CD4-positive, alpha-beta T cell (primary cell): ENCODE data around the gene PPFIBP2. TPM values are rescaled to one million over a fixed set of nuclear protein-coding genes. Genes with fewer than 3 reads are reported as not detected.

Experiments
- ATAC-seq: fragments of 200-7000 bp; cut with Tn5 transposase; one replicate; pipeline ENCODE4 v1.10.0; 2022; ENCODE audit warnings: mild to moderate bottlenecking; ENCODE audit not compliant: poor library complexity
- CTCF ChIA-PET: fragments of 350-600 bp; sonication (Branson Sonifier 250); formaldehyde crosslinking; loops from one replicate; lab custom pipeline; 2021; ENCODE audit warnings: antibody characterized with exemption, inconsistent platforms; lab: Charles Lee
- POLR2A ChIA-PET: fragments of 350-600 bp; sonication (Branson Sonifier 250); formaldehyde crosslinking; loops from one replicate; lab custom pipeline; 2021; ENCODE audit warnings: antibody characterized with exemption, inconsistent platforms; lab: Charles Lee
- DNase-seq, 14 experiments: peaks; one replicate each; pipeline ENCODE4 v3.0.0-alpha.2; 2013 to 2020; ENCODE audit warnings: mixed read lengths in 2 of 14
- H3K27ac ChIP-seq, 2 donors: one replicate each; pipeline versions ENCODE4 v1.5.1 to v1.7.0; 2013; ENCODE audit warnings: low read length in 2 of 2, low read depth in 1 of 2, mild to moderate bottlenecking in 1 of 2
- H3K27me3 ChIP-seq, 2 experiments: 1 replicate in 1 of 2; 2 replicates in 1 of 2; pipeline versions ENCODE4 v1.6.1 to v1.7.0; 2013; ENCODE audit warnings: low read length in 2 of 2, control low read depth in 1 of 2, mild to moderate bottlenecking in 1 of 2, moderate library complexity in 1 of 2; ENCODE audit not compliant: insufficient read depth in 2 of 2, control insufficient read depth in 1 of 2
- H3K36me3 ChIP-seq: one replicate; pipeline ENCODE4 v1.6.1; 2013; ENCODE audit warnings: low read length, control low read depth; ENCODE audit not compliant: insufficient read depth
- H3K4me1 ChIP-seq: one replicate; pipeline ENCODE4 v1.6.1; 2013; ENCODE audit warnings: low read length, control low read depth; ENCODE audit not compliant: insufficient read depth
- H3K4me3 ChIP-seq: one replicate; pipeline ENCODE4 v1.5.1; 2013; ENCODE audit warnings: mild to moderate bottlenecking, low read length, moderate library complexity
- H3K9me3 ChIP-seq, 2 experiments: 1 replicate in 1 of 2; 2 replicates in 1 of 2; pipeline versions ENCODE4 v1.6.1 to v1.7.0; 2013; ENCODE audit warnings: low read length in 2 of 2, mild to moderate bottlenecking in 2 of 2, control low read depth in 1 of 2, moderate library complexity in 1 of 2; ENCODE audit not compliant: control insufficient read depth in 1 of 2, insufficient read depth in 1 of 2
- H3K27ac Mint-ChIP-seq: one replicate; pipeline ENCODE4 v1.8.0; 2020; ENCODE audit warnings: mixed read lengths
- H3K27me3 Mint-ChIP-seq: one replicate; pipeline ENCODE4 v1.8.0; 2021; ENCODE audit warnings: mixed read lengths
- H3K36me3 Mint-ChIP-seq: one replicate; pipeline ENCODE4 v1.8.0; 2021; ENCODE audit warnings: low read depth, mixed read lengths
- H3K4me1 Mint-ChIP-seq: one replicate; pipeline ENCODE4 v1.8.0; 2021; ENCODE audit warnings: low read depth, mixed read lengths
- H3K4me3 Mint-ChIP-seq: one replicate; pipeline ENCODE4 v1.8.0; 2020; ENCODE audit warnings: mild to moderate bottlenecking, mixed read lengths
- H3K9me3 Mint-ChIP-seq: one replicate; pipeline ENCODE4 v1.8.0; 2020; ENCODE audit warnings: mixed read lengths
- CTCF ChIP-seq: fragments of 200-600 bp; IDR thresholded peaks from one replicate; pipeline ENCODE4 v1.8.0; 2022; ENCODE audit warnings: antibody characterized with exemption, mild to moderate bottlenecking
- intact Hi-C, 2 experiments: fragments of 100-400 bp; cut with DNase I in 1 of 2; cut with micrococcal nuclease in 1 of 2; formaldehyde crosslinking; loops; one replicate each; pipeline versions ENCODE4 v1.15.1 to v1.9.0; 2023 to 2025; cut with DNase I, micrococcal nuclease
- total RNA-seq, 174 experiments: library from RNA in 2 of 174; stranded (reverse) in 2 of 174; gene quantifications; one replicate each; pipeline ENCODE4 v1.2.3 and lab custom pipeline; 2021 to 2026

The PPFIBP2 gene
- total RNA-seq, 2 experiments from 2014 or later = 27.0 to 35.9 TPM

GRCh38 chr11:7484131-7484530 lies 29.7 kb upstream of the PPFIBP2 start:
- no peaks in the 10 kb centered on the region for H3K9me3 Mint-ChIP-seq
- H3K36me3 ChIP-seq = no peaks in the 10 kb centered on the region
- intact Hi-C loops = no loop called here
- H3K4me3 Mint-ChIP-seq = no peak overlapping the region
- no peaks in the 10 kb centered on the region for H3K4me1 ChIP-seq
- no peak for TF ChIP-seq CTCF
- no peak overlapping the region for H3K4me3 ChIP-seq
- no peaks in the 10 kb centered on the region for H3K27me3 Mint-ChIP-seq
- H3K27ac Mint-ChIP-seq = no peak overlapping the region
- H3K9me3 ChIP-seq = no peaks in the 10 kb centered on the region
- no peak for ATAC-seq
- peaks cover 0 to 2% of the 10 kb centered on the region in 2 experiments for H3K27me3 ChIP-seq
- CTCF ChIA-PET = no interaction called here
- no peaks in the 10 kb centered on the region for H3K36me3 Mint-ChIP-seq
- H3K27ac ChIP-seq = no peak overlapping the region
- POLR2A ChIA-PET = no interaction called here
- DNase-seq = no peak
- no peaks in the 10 kb centered on the region for H3K4me1 Mint-ChIP-seq

- Histone ChIP-seq H3K27ac (no peak overlapping the region), H3K4me1 (no peaks in the 10 kb centered on the region), H3K27me3 (peaks cover 0 to 2% of the 10 kb centered on the region in 2 experiments), H3K4me3 (no peak overlapping the region), H3K9me3 (no peaks in the 10 kb centered on the region), H3K36me3 (no peaks in the 10 kb centered on the region)
- Mint-ChIP-seq H3K4me1 (no peaks in the 10 kb centered on the region), H3K27me3 (no peaks in the 10 kb centered on the region), H3K9me3 (no peaks in the 10 kb centered on the region), H3K27ac (no peak overlapping the region), H3K4me3 (no peak overlapping the region), H3K36me3 (no peaks in the 10 kb centered on the region)
- no peak for TF ChIP-seq CTCF
- no peak for ATAC-seq
- ChIA-PET POLR2A (no interaction called here), CTCF (no interaction called here)
- intact Hi-C loops = no loop called here
- no peak for DNase-seq
Observed at GRCh38 chr11:7484645-7485044, 29.2 kb upstream of the PPFIBP2 start.

- CTCF ChIA-PET = interaction anchor here (0.5 kb wide), 1 partner anchor 669 kb away, joined by 5 read pairs; no protein-coding TSS in a partner anchor
- DNase-seq = no peak
- no peak for ATAC-seq
Observed at GRCh38 chr11:7485186-7486097, 28.4 kb upstream of the PPFIBP2 start, which contains the start of gene OLFML1. TSS of gene OLFML1 (plus strand) at chr11:7485506. CDS start at chr11:7485876, 370 bp downstream.

More at GRCh38 chr11:7485186-7486097, 28.4 kb upstream of the PPFIBP2 start, which contains the start of gene OLFML1:
- Mint-ChIP-seq H3K27me3 (no peaks in the 10 kb centered on the region), H3K4me1 (no peaks in the 10 kb centered on the region), H3K4me3 (no peak within 1 kb of the TSS), H3K36me3 (no peaks in the 10 kb centered on the region), H3K27ac (no peak within 1 kb of the TSS), H3K9me3 (no peaks in the 10 kb centered on the region)
- Histone ChIP-seq H3K4me1 (no peaks in the 10 kb centered on the region), H3K27me3 (peaks cover 0 to 2% of the 10 kb centered on the region in 2 experiments), H3K27ac (no peak within 1 kb of the TSS), H3K4me3 (no peak within 1 kb of the TSS), H3K9me3 (no peaks in the 10 kb centered on the region), H3K36me3 (no peaks in the 10 kb centered on the region)
- TF ChIP-seq CTCF = no peak
- POLR2A ChIA-PET = no interaction called here
- intact Hi-C loops = no loop called here
